Hippocampal formation (tissue), 2 donors: ENCODE measurements around the gene OGT.
"Not testable (repeated sequence)": the region's sequence is repeated elsewhere in the genome, so short reads cannot be mapped to it uniquely, and the experiment has no call there.

ENCODE experiments used
- DNase-seq, 2 donors: peaks; one replicate each; lab custom pipeline; 2025; lab: John Stamatoyannopoulos, UW

OGT gene

GRCh38 chrX:71586929-71587328 is 54.0 kb downstream of the OGT start:
- no peak for DNase-seq

GRCh38 chrX:71593210-71593609 is 60.3 kb downstream of the OGT start:
- not testable (repeated sequence) for DNase-seq

- no peak for DNase-seq
Measured at GRCh38 chrX:71599965-71600364, 67.1 kb downstream of the OGT start.

- DNase-seq: no peak
Measured at GRCh38 chrX:71603618-71604017, 70.7 kb downstream of the OGT start.

GRCh38 chrX:71604141-71604540 is 71.2 kb downstream of the OGT start:
- DNase-seq: no peak

GRCh38 chrX:71604796-71605568 is 72.1 kb downstream of the OGT start:
- no peak for DNase-seq

GRCh38 chrX:71606536-71607216 is 73.8 kb downstream of the OGT start:
- no peak for DNase-seq

- DNase-seq: no peak
Measured at GRCh38 chrX:71607488-71607887, 74.6 kb downstream of the OGT start.

GRCh38 chrX:71609095-71609750 is 76.3 kb downstream of the OGT start:
- DNase-seq: no peak

GRCh38 chrX:71611736-71612135 is 78.8 kb downstream of the OGT start:
- not testable (repeated sequence) for DNase-seq

- no peak for DNase-seq
Measured at GRCh38 chrX:71612256-71612655, 79.4 kb downstream of the OGT start.

GRCh38 chrX:71615056-71615455 is 82.2 kb downstream of the OGT start:
- DNase-seq: no peak

GRCh38 chrX:71615954-71616353 is 83.0 kb downstream of the OGT start:
- DNase-seq: no peak

- DNase-seq: no peak
Measured at GRCh38 chrX:71616672-71617529, 84.0 kb downstream of the OGT start.

- no peak for DNase-seq
Measured at GRCh38 chrX:71617742-71618141, 84.8 kb downstream of the OGT start.

- no peak for DNase-seq
Measured at GRCh38 chrX:71618303-71618721, 85.4 kb downstream of the OGT start, which contains the start of gene CXCR3. CXCR3 (minus strand) TSS chrX:71618511; CDS start chrX:71618449, 62 bp downstream.

- DNase-seq: no peak
Measured at GRCh38 chrX:71618787-71619186, 85.9 kb downstream of the OGT start.

- DNase-seq: no peak
Measured at GRCh38 chrX:71619193-71619592, 86.3 kb downstream of the OGT start.

GRCh38 chrX:71619986-71620385 is 87.1 kb downstream of the OGT start:
- no peak for DNase-seq

GRCh38 chrX:71621603-71622002 is 88.7 kb downstream of the OGT start:
- DNase-seq: no peak

- no peak for DNase-seq
Measured at GRCh38 chrX:71622032-71622575, 89.2 kb downstream of the OGT start.
